Limb (tissue), 2 donors: ENCODE measurements around the gene SDF2.
"Not testable (repeated sequence)": the region's sequence is repeated elsewhere in the genome, so short reads cannot be mapped to it uniquely, and the experiment has no call there.

ENCODE experiments used
- DNase-seq, 2 donors: peaks; one replicate each; pipeline ENCODE4 v3.0.0-alpha.2; 2016; ENCODE audit errors: extremely low spot score in 2 of 2

Gene SDF2

GRCh38 chr17:28684963-28685362 is 23.3 kb upstream of the SDF2 start:
- DNase-seq = peak in 1 of 2 donors; percentile 15

GRCh38 chr17:28682655-28683054 is 20.9 kb upstream of the SDF2 start:
- DNase-seq = no peak

GRCh38 chr17:28675980-28676379 is 14.3 kb upstream of the SDF2 start:
- no peak for DNase-seq

GRCh38 chr17:28675490-28675889 is 13.8 kb upstream of the SDF2 start:
- no peak for DNase-seq

- no peak for DNase-seq
These were observed 8.2 kb upstream of the SDF2 start for GRCh38 chr17:28669918-28670317.

- no peak for DNase-seq
These were observed 6.2 kb upstream of the SDF2 start for GRCh38 chr17:28667870-28668269.

DNA sequence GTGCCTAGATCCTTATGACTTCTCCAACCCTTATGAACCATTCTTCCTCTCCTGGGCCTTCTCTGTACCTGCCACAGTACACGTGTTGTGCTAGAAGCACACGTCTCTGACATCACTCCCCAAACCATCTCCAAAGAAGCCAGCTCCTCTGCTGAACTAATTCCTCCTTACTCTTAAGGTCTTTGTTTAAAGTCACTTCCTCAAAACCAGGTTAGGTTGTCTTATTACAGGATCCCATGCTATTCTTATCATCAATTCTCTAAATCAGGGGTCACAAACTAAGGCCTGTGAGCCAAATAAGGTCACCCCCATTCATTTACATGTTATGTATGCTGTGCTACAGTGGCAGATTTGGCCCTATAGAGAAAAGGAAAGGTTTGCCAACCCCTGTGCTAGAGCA is 4.3 kb upstream of the SDF2 start:
- no peak for DNase-seq

DNA sequence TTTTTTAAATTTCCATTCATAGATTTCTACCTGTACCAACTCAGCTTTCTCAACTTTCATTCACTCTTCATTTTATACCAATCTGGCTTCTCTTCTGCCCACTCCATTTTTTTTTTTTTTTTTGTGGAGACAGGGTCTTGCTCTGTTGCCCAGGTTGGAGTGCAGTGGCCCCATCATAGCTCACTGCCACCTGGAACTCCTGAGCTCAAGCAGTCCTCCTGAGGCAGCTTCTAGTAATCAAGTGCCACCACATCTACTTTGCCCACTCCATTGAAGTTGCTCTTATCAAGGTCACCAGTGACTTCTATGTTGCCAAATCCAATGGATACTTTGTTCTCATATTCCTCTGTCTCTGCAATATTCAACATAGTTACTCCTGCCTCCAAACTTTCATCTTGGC is 2.0 kb upstream of the SDF2 start:
- DNase-seq = no peak

- DNase-seq = no peak
These were observed 772 bp upstream of the SDF2 start for GRCh38 chr17:28662527-28662829.

GRCh38 chr17:28659497-28659881 is 2.2 kb downstream of the SDF2 start:
- not testable (repeated sequence) for DNase-seq

- not testable (repeated sequence) for DNase-seq
These were observed 2.8 kb downstream of the SDF2 start for GRCh38 chr17:28658766-28659496.

DNA sequence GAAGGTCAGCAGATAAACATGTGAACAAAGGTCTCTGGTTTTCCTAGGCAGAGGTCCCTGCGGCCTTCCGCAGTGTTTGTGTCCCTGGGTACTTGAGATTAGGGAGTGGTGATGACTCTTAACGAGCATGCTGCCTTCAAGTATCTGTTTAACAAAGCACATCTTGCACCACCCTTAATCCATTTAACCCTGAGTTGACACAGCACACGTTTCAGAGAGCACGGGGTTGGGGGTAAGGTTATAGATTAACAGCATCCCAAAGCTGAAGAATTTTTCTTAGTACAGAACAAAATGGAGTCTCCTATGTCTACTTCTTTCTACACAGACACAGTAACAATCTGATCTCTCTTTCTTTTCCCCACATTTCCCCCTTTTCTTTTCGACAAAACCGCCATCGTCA is 3.4 kb downstream of the SDF2 start:
- not testable (repeated sequence) for DNase-seq

GRCh38 chr17:28657756-28658155 is 4.0 kb downstream of the SDF2 start:
- DNase-seq = no peak

DNA sequence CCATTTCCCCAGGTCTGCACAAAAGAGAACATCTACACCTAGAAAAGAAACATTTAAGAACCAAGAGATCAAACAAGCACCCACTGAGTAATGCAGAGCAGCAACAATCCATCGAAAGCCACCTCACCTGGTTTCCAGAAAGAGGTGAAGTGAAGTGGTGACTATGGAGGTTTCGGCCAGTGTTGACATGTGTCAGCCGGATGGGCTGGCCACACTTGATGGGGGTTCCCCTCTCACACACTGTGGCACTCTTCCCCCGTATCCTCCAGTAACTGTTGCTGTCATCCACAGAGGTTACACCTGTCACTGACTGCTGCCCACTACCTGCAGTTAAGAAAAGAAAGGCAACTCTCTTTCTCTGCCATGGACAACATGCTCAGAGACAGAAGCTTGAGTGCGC is 6.5 kb downstream of the SDF2 start:
- no peak for DNase-seq

- DNase-seq = no peak
These were observed 13.0 kb downstream of the SDF2 start for GRCh38 chr17:28648698-28649097.

DNA sequence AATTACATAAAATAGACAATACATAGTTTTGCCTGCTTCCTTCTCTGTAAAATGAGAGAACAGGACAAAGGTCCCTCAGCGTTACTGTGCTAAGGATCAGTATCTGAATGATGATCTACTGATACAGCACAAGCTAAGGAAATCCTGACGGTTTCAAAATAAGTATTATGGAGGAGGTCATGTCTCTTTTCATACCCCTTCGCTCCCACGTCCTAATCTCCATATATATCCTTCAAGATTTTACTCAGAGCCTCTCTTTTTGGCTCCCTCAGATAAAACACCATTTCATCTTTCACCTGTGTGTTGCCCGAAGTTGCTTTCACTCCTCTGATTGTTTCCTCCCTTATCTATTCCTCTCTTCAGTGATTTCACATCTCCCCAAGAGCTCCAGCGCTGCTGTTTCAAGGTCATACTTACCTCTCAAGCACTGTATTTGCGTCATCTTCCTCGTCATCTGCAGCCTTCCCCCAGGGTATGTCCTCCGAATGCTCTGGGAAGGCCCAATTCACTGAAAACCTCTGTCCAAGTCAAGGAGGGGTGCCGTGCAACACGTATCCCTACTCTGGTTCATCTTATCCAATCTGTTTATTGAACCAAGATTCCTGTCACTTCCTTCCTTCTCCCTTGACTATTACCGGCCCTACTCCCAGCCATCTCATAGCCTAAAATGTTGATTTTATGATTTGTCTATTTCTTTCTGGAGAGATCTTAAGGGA is 15.5 kb downstream of the SDF2 start:
- DNase-seq = no peak

GRCh38 chr17:28645576-28645939 is 16.1 kb downstream of the SDF2 start:
- no peak for DNase-seq

DNA sequence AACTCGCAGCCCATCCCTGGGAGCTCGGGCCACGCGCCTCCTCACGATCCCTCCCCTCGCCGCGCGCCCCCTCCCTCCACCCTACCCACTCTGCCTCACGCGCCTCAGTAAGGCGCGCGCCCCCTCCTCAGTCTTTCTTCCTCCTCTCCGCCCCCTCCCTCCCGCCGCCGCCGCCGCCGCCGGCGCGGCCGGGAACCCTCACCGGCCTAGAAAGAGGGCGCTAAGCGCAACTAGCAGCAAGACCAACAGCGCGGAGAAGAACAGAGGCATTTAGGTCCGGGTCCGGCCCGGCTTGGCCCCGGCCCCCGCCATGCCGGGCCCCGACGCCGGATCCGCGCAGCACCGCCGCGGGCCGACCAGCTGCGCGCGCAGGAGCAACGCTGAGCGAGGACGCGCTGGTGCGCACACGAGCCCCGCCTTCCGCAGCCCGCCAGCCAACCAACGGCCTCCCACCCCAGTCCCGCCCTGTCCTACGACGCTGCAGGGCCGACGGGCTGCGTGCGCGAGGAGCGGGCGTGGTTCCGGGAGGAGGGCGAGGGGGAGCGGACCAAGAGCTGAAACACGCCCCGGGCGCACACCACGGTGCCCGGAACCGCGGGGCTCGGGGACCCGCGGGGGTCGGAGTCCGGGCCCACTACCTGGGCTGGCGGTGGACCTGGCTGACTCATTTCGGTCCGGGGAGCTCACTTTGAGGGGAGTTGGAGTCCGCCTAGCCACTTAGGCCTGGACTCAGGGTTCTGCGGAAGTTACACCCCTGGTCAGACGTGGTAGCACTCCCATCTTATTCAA is 16.7 kb downstream of the SDF2 start, which contains the start of gene BLTP2:
Gene BLTP2 (minus strand): TSS at position 372 of the 789 bp plus-strand sequence. CDS start 102 bp downstream, at position 270.
- peak; percentile 97 to 98 for DNase-seq

GRCh38 chr17:28643983-28644786 is 17.5 kb downstream of the SDF2 start:
- DNase-seq = peak in 1 of 2 donors; percentile 38

GRCh38 chr17:28641579-28641978 is 20.1 kb downstream of the SDF2 start:
- DNase-seq = no peak

DNA sequence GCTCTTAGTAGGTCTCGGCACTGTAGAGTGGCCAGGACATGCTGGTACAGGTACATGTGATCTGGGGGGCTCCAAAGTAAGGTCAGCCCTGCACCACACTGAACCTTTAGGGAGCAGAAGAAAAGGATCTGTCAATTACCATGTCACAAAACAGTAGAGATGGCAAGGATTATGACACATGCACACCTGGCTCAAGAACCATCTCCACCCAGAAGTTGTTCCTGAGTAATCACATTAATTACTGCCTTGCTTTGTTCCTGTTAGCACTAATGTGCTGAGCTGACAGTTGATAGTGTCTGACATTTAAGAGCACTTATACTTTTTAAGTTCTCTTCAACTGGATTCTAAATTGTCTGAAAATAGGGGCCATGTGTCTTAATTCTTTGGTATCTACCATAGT is 26.2 kb downstream of the SDF2 start:
- DNase-seq = no peak
